ENCODE data around the gene SLC25A21.

DNA sequence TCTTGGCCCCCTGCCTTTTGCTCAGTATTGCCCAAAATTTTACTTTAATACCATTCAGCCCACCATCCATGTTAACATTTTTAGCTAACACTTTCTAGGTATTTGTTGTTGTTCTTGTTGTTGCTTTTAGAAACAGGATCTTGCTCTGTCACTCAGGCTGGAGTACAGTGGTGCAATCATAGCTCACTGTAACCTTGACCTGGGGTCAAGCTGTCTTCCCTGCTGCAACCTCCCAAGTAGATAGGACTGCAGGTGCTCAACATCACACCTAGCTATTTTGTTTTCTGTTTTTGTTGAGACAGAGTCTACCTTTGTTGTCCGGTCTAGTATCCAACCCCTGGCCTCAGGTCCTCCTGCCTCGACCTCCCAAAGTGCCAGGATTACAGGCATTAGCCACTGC is 29.3 kb upstream of the SLC25A21 start:
- TF ChIP-seq CTCF (IDR thresholded peaks at IDR 0.05; ENCODE audit: low read depth, low read length, poor library complexity, severe bottlenecking) (no peak), EZH2phosphoT487 (IDR thresholded peaks at IDR 0.05; ENCODE audit: borderline replicate concordance, low read length) (no peak)

Measured in DOHH2 (cell line).